Mucosa of descending colon (tissue), 3 donors: ENCODE measurements around the gene CERS6. TPM values are rescaled to one million over a fixed set of nuclear protein-coding genes. Genes with fewer than 3 reads are reported as not detected.

ENCODE experiments used
- ATAC-seq: fragments of 200-7000 bp; cut with Tn5 transposase; one replicate; pipeline ENCODE4 v1.9.1; 2020; ENCODE audit warnings: mild to moderate bottlenecking, moderate library complexity
- DNase-seq, 3 donors: peaks; one replicate each; pipeline ENCODE4 v3.0.0-alpha.2; 2020
- H3K36me3 ChIP-seq: fragments of 200-600 bp; one replicate; pipeline ENCODE4 v1.8.0; 2021; ENCODE audit warnings: low read depth, mild to moderate bottlenecking
- H3K4me1 ChIP-seq: fragments of 200-600 bp; one replicate; pipeline ENCODE4 v1.8.0; 2021; ENCODE audit warnings: low read depth, mild to moderate bottlenecking
- H3K4me3 ChIP-seq: fragments of 200-600 bp; one replicate; pipeline ENCODE4 v1.8.0; 2021; ENCODE audit warnings: mild to moderate bottlenecking
- H3K9me3 ChIP-seq: fragments of 200-600 bp; one replicate; pipeline ENCODE4 v1.8.0; 2021; ENCODE audit warnings: mild to moderate bottlenecking
- CTCF ChIP-seq: fragments of 200-600 bp; IDR thresholded peaks from one replicate; pipeline ENCODE4 v1.8.0; 2022; ENCODE audit warnings: antibody characterized with exemption, mild to moderate bottlenecking
- intact Hi-C, 2 donors: fragments of 100-400 bp; cut with DNase I in 1 of 2; cut with micrococcal nuclease in 1 of 2; formaldehyde crosslinking; loops; one replicate each; pipeline versions ENCODE4 v1.11.0 to v1.11.1; 2022; cut with DNase I, micrococcal nuclease
- total RNA-seq, 3 donors: library from RNA; stranded (reverse); fragmentation: NEBNext Ultra II Directional in 2 of 3; extraction: Animal tissue kit (Norgen Biotek cat#: 25700) in 2 of 3; gene quantifications; one replicate each; pipeline versions ENCODE4 v1.2.1 to v1.2.4, GENCODE V29; 2021 to 2023
- donor health status: DM: no; HTN: no; CAD: no; lungs with moderate emphysema.
- donor health status: DM: no; HTN: no; CAD: no.
- donor health status: DM: no; HTN: yes; CAD: no.

CERS6 gene
- total RNA-seq, 3 donors from 2014 or later: 27.4 to 67.2 (median 65.0) TPM

GRCh38 chr2:168794968-168795367 is 338.9 kb downstream of the CERS6 start:
- Histone ChIP-seq H3K9me3 (no peaks in the 10 kb centered on the region), H3K4me3 (no peak overlapping the region), H3K4me1 (peaks cover 12% of the 10 kb centered on the region), H3K36me3 (no peaks in the 10 kb centered on the region)
- DNase-seq (no peak), ATAC-seq (no peak)
- TF ChIP-seq CTCF: no peak
- intact Hi-C loops: no loop called here

GRCh38 chr2:168796090-168796577 is 340.1 kb downstream of the CERS6 start:
- DNase-seq (no peak), ATAC-seq (peak; percentile 20)
- H3K36me3 ChIP-seq: no peaks in the 10 kb centered on the region
- no peak for TF ChIP-seq CTCF
- H3K4me1 ChIP-seq: peaks cover 12% of the 10 kb centered on the region
- H3K9me3 ChIP-seq: no peaks in the 10 kb centered on the region
- H3K4me3 ChIP-seq: no peak overlapping the region
- intact Hi-C loops: no loop called here

- H3K4me3 ChIP-seq: no peak overlapping the region
- no peaks in the 10 kb centered on the region for H3K9me3 ChIP-seq
- ATAC-seq: no peak
- H3K4me1 ChIP-seq: peaks cover 16% of the 10 kb centered on the region
- no peaks in the 10 kb centered on the region for H3K36me3 ChIP-seq
- intact Hi-C loops: no loop called here
- no peak for DNase-seq
- no peak for TF ChIP-seq CTCF
These were observed 340.7 kb downstream of the CERS6 start for GRCh38 chr2:168796583-168797285.

GRCh38 chr2:168797286-168797655 is 341.2 kb downstream of the CERS6 start:
- H3K4me1 ChIP-seq: peaks cover 17% of the 10 kb centered on the region
- DNase-seq (peak in 1 of 3 donors; percentile 29), ATAC-seq (peak; percentile 57)
- H3K4me3 ChIP-seq: no peak overlapping the region
- intact Hi-C loops: no loop called here
- no peaks in the 10 kb centered on the region for H3K9me3 ChIP-seq
- TF ChIP-seq CTCF: no peak
- H3K36me3 ChIP-seq: no peaks in the 10 kb centered on the region

GRCh38 chr2:168798076-168798887 is 342.2 kb downstream of the CERS6 start:
- TF ChIP-seq CTCF: no peak
- H3K36me3 ChIP-seq: no peaks in the 10 kb centered on the region
- H3K9me3 ChIP-seq: no peaks in the 10 kb centered on the region
- peaks cover 17% of the 10 kb centered on the region for H3K4me1 ChIP-seq
- no peak overlapping the region for H3K4me3 ChIP-seq
- DNase-seq (peak in 2 of 3 donors; percentile 55 to 78), ATAC-seq (peak; percentile 57)
- intact Hi-C loops: no loop called here
